HG03378 (cell line): ENCODE data around the gene MIA.
"Not testable (repeated sequence)": the region's sequence is repeated elsewhere in the genome, so short reads cannot be mapped to it uniquely, and the experiment has no call there.

ENCODE experiments used
- ATAC-seq: cut with Tn5 transposase; IDR thresholded peaks from one replicate; pipeline ENCODE4 v1.9.1; 2021; ENCODE audit warnings: mild to moderate bottlenecking, moderate library complexity; ENCODE audit not compliant: unreplicated experiment

The MIA gene

DNA sequence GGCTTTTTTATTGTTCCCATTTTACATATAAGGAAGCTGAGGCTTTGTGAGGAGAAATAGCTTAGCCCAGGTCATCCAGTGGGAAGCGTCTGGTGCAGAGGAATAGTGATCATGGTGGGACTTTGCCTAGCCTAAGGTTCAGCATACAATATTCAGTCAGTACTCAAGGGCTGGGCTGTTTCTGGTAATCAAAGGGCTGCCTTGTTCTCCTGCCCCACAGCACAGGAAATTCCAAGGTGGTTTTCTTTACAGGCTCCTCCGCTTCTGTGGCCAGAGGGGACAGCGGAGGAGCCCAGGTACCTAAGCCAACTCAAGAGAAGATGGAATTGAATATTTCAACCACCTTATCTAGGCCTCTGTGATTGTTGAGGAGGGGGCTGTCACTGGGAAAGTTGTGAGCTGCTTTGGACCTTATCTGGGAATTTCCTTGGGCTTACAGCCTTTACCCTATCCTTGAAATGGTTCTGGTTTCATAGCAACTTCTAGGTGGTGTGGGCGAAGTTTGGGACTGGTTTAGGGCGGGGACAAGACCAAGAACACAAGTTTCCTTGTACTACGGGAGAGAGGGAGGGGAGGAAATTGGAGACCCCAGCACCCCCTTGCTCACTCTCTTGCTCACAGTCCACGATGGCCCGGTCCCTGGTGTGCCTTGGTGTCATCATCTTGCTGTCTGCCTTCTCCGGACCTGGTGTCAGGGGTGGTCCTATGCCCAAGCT lies at the start of gene MIA:
MIA (plus strand) TSS at position 606 of the 716 bp plus-strand sequence; CDS start at position 628, 22 bp downstream.
- ATAC-seq: no peak

DNA sequence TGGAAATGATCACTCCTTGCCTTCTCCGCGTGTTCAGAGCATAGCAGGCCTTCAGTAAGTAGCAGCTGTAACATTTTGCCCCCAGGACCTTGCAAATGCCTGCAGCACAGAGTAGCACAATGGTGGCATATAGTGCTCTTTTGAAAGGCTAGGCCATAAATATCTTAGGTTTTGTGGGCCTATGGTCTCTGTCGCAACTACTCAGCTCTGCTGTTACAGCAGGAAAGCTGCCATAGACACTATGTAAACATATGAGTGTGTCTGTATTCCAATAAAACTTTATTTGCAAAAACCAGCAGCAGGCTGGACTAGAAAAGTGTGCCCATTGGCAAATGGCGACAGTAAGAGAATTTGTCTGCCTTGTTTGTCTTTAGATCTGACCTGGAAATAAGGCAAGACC lies 49.0 kb upstream of the MIA start:
- no peak for ATAC-seq

DNA sequence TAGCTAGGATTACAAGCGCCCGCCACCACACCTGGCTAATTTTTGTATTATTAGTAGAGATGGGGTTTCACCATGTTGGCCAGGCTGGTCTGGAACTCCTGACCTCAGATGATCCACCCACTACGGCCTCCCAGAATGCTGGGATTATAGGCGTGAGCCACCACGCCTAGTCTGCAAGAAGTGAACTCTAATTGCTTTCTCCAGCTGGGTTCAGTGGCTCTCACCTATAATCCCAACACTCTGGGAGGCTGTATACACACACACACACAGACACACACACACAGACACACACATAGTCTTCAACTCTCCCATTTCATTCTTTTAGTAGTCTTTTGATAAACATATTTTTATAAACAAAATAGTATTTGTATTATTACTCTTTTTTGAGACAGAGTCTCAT lies 45.3 kb upstream of the MIA start:
- ATAC-seq: not testable (repeated sequence)

DNA sequence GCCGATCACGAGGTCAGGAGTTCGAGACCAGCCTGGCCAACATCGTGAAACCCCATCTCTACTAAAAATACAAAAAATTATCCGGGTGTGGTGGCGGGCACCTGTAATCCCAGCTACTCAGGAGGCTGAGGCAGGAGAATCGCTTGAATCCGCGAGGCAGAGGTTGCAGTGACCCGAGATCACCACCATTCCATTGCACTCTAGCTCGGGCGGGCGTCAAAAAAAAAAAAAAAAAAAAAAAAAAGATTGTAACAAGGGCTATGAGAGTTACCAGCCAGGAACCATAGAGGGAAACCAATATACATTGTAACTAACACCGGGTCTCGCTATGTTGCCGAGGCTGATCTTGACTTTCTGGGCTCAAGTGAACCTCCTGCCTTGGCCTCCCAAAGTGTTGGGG lies 43.0 kb upstream of the MIA start:
- ATAC-seq: not testable (repeated sequence)

DNA sequence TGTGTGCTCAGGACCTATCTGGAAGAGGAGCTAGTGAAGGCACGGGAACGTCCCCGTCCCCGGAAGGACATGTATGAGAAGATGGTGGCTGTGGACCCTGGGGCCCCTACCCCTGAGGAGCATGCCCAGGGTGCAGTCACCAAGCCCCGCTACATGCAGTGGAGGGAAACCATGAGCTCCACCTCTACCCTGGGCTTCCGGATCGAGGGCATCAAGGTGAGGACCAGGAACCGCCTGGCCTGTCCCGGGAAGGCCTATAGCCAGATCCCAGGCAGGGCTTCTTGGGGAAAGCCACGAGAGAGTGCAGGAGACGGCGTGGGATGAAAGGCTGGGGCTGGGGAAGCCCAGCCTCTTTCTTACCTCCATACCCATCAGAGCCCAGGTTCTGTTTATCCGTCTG lies 42.2 kb upstream of the MIA start:
- no peak for ATAC-seq

DNA sequence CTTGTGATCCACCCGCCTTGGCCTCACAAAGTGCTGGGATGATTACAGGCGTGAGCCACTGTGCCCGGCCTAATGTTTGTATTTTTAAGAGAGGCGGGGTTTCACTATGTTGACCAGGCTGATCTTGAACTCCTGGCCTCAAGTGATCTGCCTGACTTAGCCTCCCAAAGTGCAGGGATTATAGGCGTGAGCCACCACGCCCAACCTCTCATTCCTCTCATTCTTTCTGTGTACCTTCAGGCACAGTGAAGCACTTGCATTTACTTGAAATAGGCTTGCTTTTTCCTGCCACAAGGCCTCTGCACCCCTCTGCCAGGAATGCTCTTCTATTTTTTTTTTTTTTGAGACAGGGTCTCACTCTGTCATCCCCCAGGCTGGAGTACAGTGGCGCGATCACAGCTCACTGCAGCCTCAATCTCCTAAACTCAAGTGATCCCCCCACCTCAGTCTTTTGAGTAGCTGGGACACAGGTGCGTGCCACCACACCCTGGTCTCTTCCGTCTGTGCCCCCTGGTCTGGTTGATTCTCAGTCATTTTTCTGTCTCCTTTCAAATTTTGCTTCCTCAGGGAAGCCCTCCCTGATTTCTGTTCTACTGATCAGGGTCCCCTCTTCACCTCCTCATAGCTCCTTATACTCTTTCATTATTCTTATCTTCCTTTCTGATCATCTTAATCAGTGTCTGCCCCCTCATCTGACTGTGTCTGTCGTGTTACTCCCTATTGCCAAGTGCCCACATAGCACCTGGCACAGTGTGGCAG lies 40.1 kb upstream of the MIA start:
- ATAC-seq: no peak

DNA sequence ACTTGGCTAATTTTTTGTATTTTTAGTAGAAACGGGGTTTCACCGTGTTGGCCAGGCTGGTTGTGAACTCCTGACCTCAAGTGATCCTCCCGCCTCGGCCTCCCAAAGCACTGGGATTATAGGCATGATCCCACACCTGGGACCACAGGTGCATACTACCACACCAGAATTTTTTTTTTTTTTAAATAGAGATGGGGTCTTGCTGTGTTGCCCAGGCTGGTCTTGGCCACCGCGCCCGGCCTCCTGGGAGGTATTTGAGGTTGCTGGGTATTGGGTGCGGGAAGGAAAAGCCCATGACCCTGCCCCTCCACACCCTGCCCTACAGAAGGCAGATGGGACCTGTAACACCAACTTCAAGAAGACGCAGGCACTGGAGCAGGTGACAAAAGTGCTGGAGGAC lies 38.7 kb upstream of the MIA start:
- no peak for ATAC-seq

DNA sequence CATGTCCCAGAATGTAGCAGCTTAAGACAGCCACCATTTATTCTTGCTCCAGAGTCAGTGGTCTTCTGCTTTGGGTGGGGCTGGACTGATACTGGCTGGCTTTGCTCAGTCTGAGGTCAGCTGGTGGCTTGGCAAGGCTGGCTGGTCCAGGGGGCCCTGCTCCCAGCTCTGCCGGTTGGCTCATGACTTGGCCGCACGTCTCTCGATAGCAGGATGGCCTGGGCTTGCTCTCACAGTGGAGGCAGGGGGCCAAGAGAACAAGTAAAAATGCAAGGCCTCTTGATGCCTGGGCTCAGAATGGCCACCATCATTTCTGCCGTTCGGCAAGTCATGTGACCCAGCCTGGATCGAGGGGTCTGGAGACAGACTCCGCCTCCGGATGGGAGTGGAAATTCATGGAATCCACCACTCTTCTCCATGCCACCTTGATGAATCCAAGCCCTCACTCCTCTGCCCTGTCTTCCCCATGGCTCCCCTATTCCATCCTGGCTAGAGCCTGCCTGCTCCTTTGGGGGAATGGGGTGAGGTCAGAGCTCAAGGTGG lies 38.1 kb upstream of the MIA start:
- ATAC-seq: no peak

DNA sequence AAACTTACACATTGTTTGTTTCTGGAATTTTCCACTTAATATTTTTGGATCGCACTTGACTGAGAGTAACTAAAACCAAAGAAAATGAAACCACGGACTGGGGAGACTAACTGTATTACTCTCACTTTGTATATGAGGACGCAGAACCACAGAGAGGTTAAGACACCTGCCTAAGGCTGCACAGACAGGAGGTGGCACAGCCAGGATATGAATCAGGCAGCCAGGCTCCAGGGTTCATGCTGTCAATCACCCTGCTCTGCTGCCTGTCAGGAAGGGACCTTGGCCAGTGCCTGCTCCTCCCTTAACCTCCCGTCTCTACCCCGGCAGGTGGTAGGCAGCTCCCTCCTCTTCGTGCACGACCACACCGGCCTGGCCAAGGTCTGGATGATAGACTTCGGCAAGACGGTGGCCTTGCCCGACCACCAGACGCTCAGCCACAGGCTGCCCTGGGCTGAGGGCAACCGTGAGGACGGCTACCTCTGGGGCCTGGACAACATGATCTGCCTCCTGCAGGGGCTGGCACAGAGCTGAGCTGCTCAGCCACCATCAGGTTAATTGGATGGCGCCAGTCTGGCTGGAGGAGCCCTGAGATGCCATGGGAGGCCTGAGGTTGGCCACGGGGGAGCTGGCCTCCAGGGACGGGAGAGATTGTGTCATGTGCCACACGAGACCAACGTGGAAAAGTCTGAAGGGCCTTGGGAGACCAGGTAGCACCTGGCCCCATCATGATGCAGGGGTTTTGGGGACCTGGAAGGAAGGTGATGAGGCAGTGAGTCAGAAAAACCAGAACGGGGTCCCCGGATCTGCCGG lies 36.1 kb upstream of the MIA start:
- ATAC-seq: no peak

DNA sequence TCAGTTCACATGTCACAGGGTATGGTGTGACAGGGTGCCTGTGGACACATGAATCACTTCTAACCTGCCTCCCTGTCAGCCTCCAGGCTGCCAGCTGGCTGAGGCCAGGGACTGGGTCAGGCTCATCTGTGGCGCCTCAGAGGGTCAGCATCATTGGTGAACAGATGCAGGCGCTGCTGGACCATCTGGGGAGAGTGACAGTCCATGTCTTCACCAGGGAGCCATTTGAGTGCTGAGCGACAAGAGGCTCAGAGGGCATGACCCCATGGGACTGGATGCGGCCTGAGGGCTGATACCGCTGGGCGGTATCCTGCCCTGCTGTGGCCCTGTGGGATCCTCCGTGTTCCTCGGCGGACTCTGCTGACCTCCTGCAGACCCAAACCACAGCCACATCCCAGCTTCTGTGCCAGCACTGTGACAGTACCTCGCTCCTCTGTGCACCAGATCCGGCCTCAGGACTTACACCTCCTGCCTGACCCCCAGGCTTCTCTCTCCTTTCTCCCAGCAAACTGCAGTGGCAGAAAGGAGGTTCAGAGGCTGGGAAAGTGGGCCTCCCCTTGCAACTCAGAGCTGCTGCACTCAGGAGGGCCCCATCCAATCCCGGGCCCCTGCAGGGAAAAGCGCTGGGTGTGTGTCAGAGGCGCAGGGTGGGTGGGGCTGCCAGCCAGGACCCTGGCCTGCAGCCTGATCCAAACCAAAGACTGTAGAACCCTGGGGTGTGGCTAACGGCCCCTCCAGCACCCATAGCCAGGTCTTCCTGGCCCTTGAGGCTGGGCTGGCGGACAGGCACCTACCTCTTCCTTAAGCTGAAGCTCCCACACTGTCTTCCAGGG lies 35.2 kb upstream of the MIA start:
- ATAC-seq: no peak

DNA sequence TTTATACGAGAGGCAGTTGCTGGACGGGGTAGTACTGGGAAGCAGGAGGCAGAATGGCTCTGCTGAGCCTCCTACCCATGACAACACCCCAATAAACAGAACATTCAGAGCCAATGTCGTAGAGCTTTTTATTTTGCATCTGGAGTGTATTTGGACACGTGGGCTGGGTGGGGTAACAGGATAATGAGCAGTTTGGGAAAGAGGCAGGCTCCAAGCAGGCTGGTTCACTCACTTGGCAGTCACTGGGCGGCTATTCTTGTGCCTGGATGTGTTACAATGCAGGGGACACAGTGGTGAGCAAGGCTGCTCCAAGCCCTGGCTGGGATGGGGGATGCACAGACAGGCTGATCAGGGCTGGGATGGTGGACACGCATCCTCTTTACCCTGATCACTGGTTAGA lies 34.6 kb upstream of the MIA start:
- no peak for ATAC-seq

DNA sequence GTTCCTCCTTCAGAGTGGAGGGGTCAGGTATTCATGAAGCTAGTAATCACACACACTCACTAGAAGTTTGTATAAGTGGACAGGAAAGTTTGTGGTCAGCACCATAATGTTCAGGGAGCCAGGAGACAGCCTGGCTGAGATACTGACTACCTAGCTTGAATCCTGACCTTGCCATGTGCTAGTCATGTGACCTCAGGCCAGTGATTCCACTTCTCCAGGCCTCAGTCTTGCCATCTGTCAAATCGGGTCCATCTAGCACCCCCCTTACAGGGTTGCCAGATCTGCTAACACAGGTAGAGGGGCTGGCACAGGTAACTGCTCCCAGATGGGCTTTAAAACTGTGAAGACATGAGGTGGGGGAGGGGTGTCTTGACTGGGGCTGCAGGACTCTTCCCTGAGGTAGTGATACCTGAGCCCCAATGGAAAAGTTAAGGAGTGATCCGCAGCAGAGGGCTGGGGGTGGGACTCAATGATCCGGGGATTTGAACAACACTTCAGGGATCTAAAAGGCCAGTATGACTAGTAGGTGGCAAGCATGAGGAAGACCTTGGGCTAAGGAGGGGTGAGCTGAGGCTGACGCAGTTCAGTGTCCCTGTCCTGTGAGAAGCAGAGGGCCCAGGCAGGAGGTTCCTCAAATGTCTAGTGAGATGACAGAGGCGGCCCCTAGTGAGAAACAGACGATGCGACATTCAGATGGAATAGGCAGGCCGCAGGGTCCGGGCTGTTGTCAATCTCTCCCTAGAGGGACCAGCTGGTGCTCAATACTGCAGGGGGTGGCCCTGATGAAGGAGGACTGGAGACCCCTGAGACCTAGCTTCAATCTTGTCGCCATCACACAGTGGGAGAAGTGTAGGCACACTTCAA lies 33.6 kb upstream of the MIA start:
- ATAC-seq: no peak

DNA sequence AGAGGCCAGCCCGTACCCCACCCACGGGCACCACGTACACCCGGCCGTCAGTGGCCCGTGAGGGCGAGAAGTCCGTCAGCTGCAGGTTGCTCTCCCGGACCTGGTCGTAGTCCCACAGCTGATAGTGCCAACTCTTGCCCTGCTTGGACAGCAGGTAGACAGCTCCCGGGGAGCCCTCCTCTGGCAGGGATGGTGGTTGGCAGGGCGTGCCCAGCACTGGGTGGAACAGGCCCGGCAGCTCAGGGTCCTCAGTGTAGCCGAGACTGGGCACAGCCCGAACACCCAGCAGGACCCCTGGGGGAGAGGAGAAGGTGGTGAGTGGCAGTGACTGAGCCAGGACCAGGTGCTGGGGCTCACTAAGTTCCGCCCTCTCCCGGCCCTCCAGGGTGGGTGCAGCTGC lies 32.8 kb upstream of the MIA start:
- no peak for ATAC-seq

DNA sequence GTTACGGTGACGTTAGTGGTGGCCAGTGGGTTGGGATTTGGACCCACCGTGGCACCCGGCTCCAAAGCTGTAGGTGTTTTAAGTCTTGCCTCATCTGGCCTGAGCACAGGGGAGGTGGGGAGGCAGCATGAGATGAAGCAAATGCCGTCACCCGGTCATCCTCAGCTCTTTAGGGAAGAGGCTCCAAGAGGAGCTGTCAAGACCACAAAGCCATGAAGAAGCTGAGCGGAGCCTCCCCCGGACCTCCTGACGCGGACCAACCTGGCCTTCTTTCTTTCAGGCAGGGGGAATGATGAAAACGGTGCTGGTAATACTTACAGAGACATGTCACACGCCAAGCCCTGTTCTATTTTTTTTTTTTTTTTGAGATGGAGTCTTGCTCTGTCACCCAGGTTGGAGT lies 32.4 kb upstream of the MIA start:
- ATAC-seq: no peak

DNA sequence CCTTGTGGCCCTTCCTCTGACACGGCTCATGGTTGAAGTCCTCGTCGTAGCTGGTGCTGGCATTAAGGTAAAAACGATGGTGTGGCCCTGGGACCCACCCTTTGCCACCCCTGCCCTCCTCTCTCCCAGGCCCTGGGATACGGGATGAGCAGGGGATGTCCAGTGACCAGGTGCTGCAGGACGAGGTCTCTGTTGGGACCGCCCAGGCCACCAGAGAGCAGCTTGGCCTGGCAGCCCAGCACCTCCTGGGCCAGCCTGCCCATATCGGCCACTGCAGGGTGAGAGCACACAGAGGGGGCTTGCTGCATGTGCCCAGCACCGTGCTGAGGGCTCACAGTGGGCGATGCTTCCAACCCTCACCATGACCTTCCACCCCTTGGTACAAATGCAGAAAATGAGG lies 31.4 kb upstream of the MIA start:
- no peak for ATAC-seq

DNA sequence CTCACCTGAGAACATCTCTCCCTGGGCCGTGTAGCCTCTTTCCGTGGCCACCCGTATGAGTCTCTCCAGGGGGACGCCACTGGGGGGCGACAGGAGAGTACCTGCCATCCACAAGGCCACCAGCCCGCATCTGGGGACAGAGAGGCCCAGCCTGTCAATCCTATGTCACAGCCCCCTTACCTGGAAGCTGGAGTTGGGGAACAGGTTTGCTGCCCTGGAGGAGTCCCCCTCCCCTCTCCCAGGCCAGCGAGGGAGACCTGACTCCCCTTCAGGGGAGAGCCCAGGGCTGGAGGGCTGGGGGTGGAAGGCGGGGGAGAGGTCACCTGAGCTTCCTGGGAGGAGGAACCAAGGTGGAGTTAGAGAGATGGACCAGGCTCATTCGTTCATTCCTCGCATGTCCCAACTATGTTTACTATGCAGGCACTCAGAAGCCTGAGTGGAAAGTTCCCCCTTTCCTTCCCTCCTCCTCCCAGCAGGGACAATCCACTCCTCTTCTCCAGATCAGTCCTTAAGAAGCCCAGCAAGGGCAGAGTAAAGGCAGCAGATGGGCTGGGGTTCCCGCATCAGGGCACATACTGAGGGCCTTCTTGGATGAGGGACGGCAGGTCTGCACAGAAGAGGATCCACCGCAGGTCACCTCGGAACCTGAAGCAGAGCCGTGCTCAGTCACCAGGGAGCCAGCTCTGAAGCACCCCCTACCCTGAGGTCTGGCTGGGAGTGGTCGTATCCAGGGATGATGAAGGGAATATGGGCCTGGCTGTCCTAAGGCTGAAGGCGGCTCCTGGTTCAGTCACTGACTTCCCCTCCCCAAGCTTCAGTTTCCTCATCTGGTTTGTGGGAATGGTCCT lies 30.5 kb upstream of the MIA start:
- ATAC-seq: no peak

DNA sequence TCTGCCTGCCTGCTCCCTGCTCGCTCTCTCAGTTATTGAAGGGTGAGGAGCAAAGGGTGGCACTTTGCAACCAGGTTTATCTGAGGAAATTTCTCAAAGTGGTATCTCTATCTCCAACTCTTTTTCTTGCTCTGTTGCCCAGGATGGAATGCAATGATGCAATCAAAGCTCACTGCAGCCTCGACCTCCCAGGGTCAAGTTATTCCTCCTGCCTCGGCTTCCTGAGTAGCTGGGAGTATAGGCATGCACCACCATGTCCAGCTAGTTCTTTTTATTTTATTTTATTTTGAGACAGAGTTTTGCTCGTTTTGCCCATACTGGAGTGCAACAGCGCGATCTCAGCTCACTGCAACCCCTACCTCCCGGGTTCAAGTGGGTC lies 29.9 kb upstream of the MIA start:
- no peak for ATAC-seq

DNA sequence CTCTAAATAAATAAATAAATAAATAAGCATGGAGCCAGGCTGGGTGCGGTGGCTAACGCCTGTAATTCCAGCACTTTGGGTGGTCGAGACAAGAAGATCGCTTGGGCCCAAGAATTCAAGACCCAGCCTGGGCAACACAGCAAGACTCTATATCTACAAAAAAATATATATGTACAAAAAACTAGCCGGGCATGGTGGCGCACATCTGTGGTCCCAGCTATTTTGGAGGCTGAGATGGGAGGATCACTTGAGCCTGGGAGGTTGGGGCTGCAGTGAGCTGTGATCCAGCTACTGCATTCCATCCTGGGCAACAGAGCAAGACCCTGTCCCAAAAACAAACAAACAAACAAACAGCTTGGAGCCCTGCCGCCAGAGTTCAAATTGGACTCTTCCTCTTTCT lies 27.8 kb upstream of the MIA start:
- ATAC-seq: no peak
